ENCODE measurements around the gene COX15. TPM values are rescaled to one million over a fixed set of nuclear protein-coding genes. Genes with fewer than 3 reads are reported as not detected.
"Not testable (repeated sequence)": the region's sequence is repeated elsewhere in the genome, so short reads cannot be mapped to it uniquely, and the experiment has no call there.

COX15 gene
- total RNA-seq, 2 experiments from 2014 or later = 18.5 to 55.2 TPM

DNA sequence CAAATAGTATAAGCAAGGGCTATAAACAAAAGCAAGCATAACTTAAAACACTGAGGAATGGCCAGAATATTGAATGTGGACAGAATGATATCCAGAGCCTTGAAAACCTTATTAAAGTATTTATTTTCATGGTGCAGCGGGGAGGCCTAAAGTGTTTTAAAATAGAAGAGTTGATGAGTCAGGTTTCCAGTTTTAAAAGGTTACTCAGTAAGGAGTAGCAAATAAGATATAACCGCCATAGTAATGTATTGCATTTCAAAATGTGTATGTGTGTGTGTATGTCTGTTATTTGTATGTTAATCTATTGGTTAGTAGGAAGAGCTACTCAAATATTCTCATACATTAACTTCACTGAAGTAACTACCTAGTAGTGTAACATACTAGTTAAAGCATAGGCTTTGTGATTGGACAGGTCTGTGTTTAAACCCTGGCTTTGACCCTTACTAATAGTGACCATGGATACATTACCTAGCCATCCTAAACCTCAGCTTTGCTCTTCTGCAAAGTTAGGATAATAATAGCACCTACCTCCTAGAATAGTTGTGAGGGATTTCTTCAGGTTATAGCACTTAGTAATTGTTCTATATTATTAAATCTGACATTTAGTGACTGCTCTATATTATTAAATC lies 17.0 kb upstream of the COX15 start:
- Histone ChIP-seq H2AFZ (ENCODE audit: low read length) (no peak overlapping the region), H3K9me2 (ENCODE audit: insufficient read depth, low read length) (no peaks in the 10 kb centered on the region), H3K4me1 (ENCODE audit: insufficient read depth, low read length, poor library complexity, severe bottlenecking) (no peaks in the 10 kb centered on the region), H3K4me3 (ENCODE audit: low read depth, low read length, poor library complexity, severe bottlenecking) (no peak overlapping the region), H3K27ac (ENCODE audit: low read depth, low read length, poor library complexity, severe bottlenecking) (no peak overlapping the region), H3K36me3 (ENCODE audit: insufficient read depth, low read length) (peaks cover 95% of the 10 kb centered on the region), H3K4me2 (ENCODE audit: low read length) (no peak overlapping the region), H3K9me3 (ENCODE audit: low read length) (no peaks in the 10 kb centered on the region), H3K79me2 (ENCODE audit: insufficient read depth, low read depth, low read length) (no peaks in the 10 kb centered on the region), H4K20me1 (ENCODE audit: insufficient read depth, low read length) (no peaks in the 10 kb centered on the region)
- intact Hi-C loops (cut with micrococcal nuclease; ENCODE audit: unreplicated experiment) = no loop called here
- ChIA-PET CTCF (ENCODE audit: unreplicated experiment) (no interaction called here), POLR2A (no interaction called here)
- no TSS peak for BruUV-seq (replicated peaks)
- DNase-seq (ENCODE audit: low spot score) = no peak
- TF ChIP-seq EZH2phosphoT487 (IDR thresholded peaks at IDR 0.05; ENCODE audit: borderline replicate concordance, low read depth, low read length) (no peak), CTCF (conservative IDR thresholded peaks at IDR 0.05; ENCODE audit: low read length) (no peak)

DNA sequence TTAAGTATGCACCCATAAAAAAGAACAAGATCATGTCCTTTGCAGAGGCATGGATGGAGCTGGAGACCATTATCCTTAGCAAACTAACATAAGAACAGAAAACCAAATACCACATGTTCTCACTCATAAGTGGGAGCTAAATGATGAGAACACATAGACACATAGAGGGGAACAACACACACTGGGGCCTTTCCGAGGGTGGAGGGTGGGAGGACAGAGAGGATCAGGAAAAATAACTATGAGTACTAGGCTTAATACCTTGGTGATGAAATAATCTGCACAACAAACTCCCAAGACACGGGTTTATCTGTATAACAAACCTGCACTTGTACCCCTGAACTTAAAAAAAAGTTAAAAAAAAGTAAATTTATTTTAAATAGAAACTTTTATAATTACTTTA lies 14.2 kb upstream of the COX15 start:
- H3K79me2 ChIP-seq (ENCODE audit: insufficient read depth, low read depth, low read length); H3K27ac ChIP-seq (ENCODE audit: low read depth, low read length, poor library complexity, severe bottlenecking); H3K9me2 ChIP-seq (ENCODE audit: insufficient read depth, low read length); CTCF ChIA-PET (ENCODE audit: unreplicated experiment); H3K9me3 ChIP-seq (ENCODE audit: low read length); BruUV-seq (replicated peaks); H4K20me1 ChIP-seq (ENCODE audit: insufficient read depth, low read length); H3K4me1 ChIP-seq (ENCODE audit: insufficient read depth, low read length, poor library complexity, severe bottlenecking); H2AFZ ChIP-seq (ENCODE audit: low read length); intact Hi-C loops (cut with micrococcal nuclease; ENCODE audit: unreplicated experiment); H3K4me2 ChIP-seq (ENCODE audit: low read length); DNase-seq (ENCODE audit: low spot score); H3K4me3 ChIP-seq (ENCODE audit: low read depth, low read length, poor library complexity, severe bottlenecking): not testable (repeated sequence)
- H3K36me3 ChIP-seq (ENCODE audit: insufficient read depth, low read length) = peaks cover 95% of the 10 kb centered on the region
- POLR2A ChIA-PET = interaction anchor here (0.6 kb wide), 1 partner anchor 44 kb away, joined by 3 read pairs; no protein-coding TSS in a partner anchor

DNA sequence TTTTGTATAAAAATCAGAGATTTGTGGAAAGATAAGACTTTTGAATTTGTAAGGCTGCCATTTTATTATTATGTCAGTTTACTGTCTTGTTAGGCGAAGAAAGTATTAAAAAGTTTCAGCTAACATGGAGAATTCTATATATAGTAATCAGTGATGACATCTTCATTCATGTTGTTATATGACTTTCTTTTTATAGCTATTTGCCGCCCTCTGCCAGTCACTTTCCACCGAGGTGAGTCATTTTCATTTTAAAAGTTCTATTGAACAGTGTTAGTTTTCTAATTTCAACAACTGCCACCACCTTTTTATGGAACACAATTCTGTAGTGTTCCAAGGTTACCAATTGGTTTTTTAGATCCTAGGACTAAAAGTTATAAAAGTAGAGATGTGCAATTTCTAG lies 11.9 kb upstream of the COX15 start:
- intact Hi-C loops (cut with micrococcal nuclease; ENCODE audit: unreplicated experiment) = no loop called here
- no peak overlapping the region for H3K4me3 ChIP-seq (ENCODE audit: low read depth, low read length, poor library complexity, severe bottlenecking)
- POLR2A ChIA-PET = interaction anchor here (1.1 kb wide), 1 partner anchor 10 kb away, joined by 3 read pairs; no protein-coding TSS in a partner anchor
- H3K4me2 ChIP-seq (ENCODE audit: low read length) = no peak overlapping the region
- no peaks in the 10 kb centered on the region for H3K79me2 ChIP-seq (ENCODE audit: insufficient read depth, low read depth, low read length)
- no peak overlapping the region for H2AFZ ChIP-seq (ENCODE audit: low read length)
- TF ChIP-seq CTCF (conservative IDR thresholded peaks at IDR 0.05; ENCODE audit: low read length) = no peak
- TF ChIP-seq EZH2phosphoT487 (IDR thresholded peaks at IDR 0.05; ENCODE audit: borderline replicate concordance, low read depth, low read length) = no peak
- peaks cover 96% of the 10 kb centered on the region for H3K36me3 ChIP-seq (ENCODE audit: insufficient read depth, low read length)
- H4K20me1 ChIP-seq (ENCODE audit: insufficient read depth, low read length) = no peaks in the 10 kb centered on the region
- H3K27ac ChIP-seq (ENCODE audit: low read depth, low read length, poor library complexity, severe bottlenecking) = no peak overlapping the region
- no TSS peak for BruUV-seq (replicated peaks)
- CTCF ChIA-PET (ENCODE audit: unreplicated experiment) = no interaction called here
- no peak for DNase-seq (ENCODE audit: low spot score)
- H3K9me2 ChIP-seq (ENCODE audit: insufficient read depth, low read length) = no peaks in the 10 kb centered on the region
- no peaks in the 10 kb centered on the region for H3K4me1 ChIP-seq (ENCODE audit: insufficient read depth, low read length, poor library complexity, severe bottlenecking)
- peaks cover 30% of the 10 kb centered on the region for H3K9me3 ChIP-seq (ENCODE audit: low read length)

All from OCI-LY7 (cell line).